HG03103 (cell line): ENCODE measurements around the gene RGP1.

Experiments
- ATAC-seq: cut with Tn5 transposase; IDR thresholded peaks from one replicate; pipeline ENCODE4 v1.9.1; 2021; ENCODE audit warnings: low read depth; ENCODE audit not compliant: unreplicated experiment

Gene RGP1

DNA sequence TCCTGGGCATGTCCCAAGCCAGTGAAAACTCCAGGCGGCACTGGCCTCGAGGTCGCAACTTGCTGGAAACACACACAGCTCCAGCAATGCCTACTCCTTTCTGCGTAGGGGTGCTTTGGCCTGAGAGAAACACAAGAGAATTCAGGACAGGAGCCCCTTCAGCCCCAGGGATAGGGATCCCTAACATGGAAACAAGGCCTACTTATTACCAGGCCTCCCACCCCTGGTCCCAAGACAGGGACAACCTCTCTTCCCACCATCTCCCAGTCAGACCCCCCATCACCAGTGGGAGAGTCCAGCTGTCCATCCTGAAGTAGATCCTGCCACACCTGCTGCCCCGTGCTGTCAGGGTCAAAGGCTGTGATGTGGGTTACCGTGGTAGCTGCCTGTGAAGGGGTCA, 8.8 kb upstream of the RGP1 start:
- ATAC-seq: no peak

DNA sequence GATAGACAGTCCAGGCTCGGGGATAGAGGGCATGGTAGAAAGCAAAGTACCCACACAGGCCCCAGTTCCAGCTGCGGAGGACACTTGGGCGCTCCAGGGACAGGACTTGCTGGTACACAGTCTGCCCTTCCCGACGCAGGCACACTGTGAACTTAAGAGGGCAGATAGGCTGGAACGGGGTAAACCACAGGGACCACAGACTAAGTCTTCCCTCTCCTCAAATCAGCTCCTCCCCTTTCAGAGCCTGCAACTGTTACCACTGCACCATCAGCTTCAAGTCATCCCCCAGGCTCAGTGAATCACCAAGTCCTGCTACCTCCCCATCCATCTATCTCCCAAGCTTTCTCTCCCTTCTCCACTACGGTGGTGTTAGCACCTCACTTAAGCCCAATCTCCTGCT, 7.3 kb upstream of the RGP1 start:
- ATAC-seq: no peak

DNA sequence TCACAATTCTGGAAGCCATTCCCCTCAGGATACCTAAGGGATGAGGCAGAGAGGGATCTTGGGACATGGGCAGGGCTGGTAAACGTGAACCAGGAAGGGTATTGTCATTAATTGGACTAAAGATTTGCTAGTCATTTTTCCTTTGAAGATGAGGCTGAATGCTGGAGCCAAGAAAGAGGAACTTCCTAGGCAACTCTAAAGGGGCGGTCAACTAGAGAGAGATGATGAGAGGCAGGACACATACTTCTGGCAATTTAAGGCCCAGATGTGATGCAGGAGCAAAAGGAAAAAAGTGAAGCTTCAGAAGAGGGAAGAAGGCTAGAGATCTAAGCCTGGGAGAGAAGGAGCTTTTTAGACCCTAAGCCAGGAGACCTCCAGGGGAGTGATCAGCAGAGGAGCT, 5.6 kb upstream of the RGP1 start:
- ATAC-seq: no peak

DNA sequence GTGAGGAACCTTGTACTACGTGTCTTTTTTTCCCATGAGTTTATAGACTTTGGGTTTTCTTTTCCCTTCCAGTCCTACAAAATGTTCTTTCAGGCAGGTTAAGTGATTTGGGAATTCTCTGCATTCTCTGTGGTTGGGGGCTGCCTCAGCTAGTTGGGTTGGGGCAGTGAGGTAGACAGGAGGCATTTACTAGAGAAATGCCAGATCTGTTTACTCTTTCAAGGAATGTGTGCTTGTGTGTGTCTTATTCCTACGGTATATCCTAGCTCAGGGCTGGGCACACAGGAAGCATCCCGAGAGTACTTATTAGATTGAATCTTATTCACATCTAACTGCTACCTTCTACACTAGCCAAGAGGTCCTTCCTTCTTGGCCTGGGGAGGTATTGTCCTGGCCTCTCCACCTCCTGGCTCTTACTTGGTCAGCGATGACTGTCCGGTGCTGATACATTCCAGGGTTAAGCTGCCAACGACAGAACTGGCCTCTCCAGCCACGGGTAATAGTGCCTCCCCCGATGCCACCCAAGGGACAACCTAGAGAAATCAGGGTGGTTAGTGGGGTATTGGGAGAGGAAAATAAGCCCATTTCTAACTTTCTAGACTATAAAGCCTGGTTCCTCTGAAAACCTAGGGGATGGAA, 5.1 kb upstream of the RGP1 start:
- ATAC-seq: no peak

DNA sequence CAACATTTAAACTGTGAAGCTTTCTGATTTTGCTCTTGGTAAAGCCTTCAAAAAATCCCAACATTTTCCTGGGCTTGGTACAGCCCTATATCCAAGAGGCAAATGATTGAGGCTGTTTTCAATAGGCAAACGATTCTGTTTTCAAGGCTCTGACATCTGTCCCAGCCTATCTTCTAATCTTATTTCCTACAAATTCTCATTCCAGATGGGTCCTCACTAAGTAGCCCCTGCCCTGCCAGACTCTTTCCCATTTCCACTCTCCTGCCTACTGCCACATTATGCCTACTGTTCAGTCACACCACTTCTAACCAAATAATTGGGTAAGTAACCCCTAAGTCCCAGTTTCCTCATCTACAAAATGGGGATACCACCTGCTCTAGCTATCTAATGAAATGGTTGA, 3.5 kb upstream of the RGP1 start:
- ATAC-seq: no peak

DNA sequence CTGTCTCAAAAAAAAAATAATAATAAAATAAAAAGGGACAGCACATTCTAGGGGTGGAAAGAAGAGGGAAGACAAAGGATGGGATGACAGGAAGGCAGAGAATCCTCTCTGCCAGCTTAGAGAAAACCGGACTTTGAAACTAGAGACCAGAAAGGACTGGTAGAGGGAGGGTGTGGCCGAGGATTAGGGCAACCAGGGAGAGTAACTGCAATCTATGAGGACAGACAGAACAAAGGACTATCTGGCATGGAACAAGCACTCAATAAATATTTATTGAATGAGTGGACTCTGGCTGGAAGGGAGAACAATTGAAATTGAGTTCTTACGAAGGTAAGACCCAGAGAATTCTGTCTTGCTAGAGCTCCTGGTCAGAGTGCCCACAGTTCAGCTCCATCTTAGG, 2.5 kb upstream of the RGP1 start:
- no peak for ATAC-seq

DNA sequence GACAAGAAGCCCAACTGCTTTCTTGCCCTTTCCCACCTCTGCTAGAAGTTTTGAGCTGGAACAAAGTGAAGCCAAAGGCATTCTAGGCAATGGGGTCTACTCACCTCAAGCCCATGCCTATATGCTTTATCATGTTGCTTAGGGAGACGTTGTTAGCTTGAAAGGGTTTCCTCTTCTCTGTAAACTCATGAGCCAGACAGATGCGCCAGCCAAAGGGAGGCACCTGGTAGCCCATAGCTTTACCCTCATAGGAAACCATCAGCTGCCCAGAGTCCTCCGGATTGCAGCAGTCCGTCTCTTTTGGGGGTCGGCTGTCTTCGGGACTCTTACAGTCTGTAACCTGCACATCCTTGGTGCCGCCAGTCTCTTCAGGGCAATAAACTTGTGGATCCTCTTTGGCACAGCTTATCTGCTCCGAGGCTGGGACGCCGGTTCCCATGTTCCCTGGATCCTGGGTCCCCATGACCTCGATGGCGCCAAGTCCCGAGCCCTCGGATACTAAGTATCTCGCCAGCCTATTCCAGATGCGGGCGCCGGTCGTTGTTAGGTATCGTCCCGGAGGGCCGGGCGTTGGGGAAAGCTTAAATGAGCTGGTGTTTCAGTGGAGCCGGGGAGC, 737 bp upstream of the RGP1 start:
- no peak for ATAC-seq

DNA sequence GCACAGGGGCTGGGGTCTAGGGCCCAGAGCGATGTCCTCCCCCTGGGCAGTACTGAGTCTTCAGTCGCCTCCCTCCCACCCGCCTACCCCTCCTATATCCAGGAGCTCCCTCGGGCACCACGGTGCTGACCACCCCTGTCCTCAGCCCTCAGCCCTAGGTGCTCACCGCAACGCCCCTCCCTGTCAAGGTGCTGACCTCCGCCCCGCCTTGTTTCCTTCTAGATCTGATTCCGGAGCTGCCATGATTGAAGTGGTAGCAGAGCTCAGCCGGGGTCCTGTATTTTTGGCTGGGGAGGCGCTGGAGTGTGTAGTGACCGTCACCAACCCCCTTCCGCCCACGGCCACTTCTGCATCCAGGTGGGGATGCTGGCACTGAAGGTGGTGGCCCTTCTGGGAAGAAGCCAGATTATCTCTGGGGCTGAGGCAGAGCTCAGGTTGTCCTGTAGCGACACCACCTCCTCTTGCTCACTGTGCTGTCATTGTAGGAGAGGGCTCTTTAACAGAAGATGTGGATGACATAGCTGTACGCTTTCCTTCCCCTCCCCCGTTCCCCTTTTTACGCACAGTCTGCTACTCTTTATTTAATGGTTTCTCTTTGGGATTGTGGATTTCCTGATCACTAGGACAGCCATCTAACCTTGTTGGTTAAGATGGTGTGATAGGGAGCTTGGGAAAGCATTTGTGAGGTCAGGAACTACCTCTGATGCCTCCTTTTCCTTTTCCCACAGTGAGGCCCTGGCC, 598 bp downstream of the RGP1 start:
- ATAC-seq: peak; percentile 29

DNA sequence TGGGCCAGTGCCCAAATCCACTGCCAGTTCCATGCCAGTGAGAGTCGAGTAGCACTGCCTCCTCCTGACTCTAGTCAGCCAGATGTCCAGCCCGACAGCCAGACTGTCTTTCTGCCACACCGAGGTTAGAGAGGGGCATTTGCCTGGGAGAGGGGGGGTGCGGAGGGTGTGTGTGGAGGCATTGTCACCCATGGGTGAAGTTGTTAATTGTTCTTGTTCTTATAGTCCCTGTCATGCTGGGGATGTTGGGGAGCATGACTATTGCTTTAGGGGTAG, 1.1 kb downstream of the RGP1 start:
- ATAC-seq: no peak

DNA sequence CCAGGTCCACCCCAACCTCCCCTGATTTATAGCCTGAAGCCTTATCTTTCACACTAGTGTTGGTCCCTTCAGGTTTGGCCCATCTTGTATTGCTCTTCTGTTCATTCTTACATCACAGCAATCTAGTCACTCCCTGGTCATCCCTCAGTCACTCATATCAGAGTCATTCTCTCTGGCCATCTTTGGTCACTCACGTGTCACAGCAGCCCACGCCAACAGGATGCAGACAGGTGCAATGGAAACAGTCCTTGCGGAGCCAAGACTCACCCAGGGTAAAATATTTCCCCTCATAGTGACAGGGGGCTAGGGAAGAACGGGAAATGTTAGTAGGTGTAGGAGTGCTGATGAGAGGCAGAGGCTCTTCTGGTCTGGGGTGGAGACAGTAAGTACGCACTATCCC, 4.4 kb downstream of the RGP1 start:
- no peak for ATAC-seq

DNA sequence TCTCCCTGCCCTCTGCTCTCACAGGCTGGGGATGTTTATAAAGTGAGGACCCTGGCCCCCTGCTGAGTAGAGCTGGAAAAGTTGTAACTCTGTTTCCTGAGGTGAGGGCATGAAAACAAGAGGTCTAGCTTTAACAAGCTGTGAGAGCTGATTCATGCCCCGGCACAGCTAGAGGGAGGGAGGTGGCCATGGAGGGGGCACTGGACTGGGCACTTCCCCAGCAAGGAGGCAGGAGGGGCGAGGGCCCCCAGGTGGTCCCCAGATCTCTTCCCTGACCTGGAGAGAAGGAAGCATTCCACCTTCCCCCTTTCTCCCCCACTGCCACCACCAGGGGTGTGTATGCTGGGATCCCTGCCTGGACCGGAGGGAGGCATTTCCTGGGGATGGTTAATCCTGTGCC, 5.2 kb downstream of the RGP1 start, which contains the start of gene MSMP:
MSMP (minus strand) TSS at position 13 of the 400 bp plus-strand sequence. CDS start 147 bp downstream, outside the sequence.
- no peak for ATAC-seq

DNA sequence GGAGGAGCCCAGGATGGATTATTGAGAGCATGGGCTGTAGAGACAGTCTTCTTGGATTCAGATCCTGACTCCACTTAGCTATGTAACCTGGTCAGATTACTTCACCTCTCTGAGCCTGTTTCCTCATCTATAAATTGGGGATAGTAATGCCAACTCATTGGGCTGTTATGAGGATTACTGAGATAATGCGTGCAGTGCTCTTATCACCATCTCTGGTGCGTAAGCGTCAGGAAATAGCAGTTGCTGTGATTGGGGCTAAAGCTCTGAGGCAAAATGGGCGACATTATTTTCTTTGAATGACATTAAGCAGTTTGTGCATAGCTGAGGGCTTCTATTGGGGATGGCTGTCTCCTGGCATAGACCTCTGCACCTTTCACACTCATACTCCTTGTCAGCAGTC, 6.0 kb downstream of the RGP1 start:
- ATAC-seq: no peak

DNA sequence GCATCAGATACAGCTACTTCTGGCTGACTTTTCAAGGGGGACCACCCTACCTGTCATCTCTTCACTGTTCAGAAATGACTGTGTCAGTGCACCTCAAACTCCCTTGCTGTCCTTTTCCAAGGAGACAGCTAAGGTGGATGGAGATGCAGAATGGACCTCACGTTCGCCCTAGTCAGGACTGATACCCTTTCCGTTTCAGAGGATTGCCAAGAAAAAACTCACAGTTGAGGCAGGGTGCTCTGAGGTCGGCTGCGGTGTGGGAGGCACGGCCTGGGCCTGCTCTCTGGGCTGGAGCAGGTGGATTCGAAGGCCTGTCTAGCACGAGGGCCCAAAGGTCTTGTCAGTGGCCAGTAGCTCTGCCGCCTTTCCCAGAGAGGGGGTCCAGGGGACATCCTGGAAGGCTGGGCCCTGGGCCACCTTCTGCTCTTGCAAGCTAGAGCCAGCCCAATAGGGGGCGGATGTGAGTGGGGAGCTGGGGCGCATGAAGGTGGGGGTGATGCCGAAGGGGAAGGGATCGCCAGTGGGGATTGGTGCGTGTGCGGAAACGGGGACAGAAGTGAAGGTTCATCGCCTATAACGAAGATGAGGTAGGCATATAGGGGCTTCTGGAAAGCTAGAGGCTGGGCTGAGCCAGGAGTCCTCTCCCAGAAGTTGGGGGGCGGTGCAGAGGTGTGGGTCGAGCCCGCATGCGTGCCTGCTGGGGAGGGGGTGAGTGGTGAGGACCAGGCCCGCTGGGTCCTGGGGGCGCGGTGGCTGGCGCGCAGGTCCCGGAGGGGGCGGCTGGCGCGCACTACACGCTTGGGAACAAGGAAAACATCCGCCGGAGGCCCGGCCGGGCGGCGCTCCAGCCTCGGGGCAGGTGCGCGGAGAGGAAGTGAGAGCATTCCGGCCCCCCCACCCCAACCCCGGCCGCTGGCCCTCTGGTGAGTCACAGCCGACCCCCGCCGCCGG, 7.5 kb downstream of the RGP1 start:
- ATAC-seq: peak; percentile 51

DNA sequence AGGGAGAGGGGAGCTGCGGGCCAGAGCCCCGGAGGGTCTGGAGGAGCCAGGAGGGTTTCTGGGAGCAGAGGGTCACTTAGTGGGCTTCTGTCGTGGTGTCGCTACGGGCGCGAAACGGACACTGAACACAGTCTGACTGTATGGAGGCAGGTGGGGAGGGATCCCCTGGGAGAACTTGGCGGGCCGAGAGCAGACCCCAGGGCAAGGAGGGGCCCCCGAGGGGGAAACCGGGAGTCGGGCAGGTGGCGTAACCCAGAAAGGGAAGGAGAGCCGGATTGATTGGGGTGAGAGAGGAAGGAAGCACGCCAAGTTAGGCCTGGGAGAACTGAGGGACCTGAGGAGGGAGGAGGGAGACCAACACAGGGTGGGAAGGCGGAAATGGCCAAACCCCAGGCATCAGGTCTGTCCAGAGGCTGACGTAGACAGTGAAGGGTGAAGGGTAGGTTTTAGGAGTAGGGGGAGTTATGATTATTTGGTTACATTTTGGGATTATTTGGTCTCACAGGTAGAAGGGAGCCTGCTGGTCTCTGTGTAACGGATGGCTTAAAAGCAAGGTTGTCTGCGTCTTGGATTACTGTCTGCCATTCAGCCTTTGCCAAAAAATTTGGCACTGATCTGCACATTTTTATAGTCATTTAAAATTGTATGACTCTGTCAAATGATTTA, 8.3 kb downstream of the RGP1 start:
- peak; percentile 33 for ATAC-seq

DNA sequence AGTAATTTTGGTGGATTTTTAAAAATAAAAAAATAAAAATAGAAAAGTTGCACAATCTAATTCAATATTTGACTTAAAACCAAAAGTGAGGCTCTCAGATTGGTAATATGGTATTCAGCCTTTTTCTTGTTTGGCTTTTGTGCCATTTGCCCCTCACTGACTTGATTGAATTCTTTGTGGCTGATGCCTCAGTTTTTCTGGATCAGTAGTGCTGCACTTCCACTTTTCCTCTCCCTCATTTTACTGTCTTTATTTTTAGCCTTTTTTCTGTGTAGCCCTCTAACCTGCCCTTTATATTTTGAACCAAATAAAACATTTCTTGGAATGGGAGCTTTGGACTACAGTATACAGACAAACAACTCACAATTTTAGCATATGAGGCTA, 8.8 kb downstream of the RGP1 start:
- no peak for ATAC-seq

DNA sequence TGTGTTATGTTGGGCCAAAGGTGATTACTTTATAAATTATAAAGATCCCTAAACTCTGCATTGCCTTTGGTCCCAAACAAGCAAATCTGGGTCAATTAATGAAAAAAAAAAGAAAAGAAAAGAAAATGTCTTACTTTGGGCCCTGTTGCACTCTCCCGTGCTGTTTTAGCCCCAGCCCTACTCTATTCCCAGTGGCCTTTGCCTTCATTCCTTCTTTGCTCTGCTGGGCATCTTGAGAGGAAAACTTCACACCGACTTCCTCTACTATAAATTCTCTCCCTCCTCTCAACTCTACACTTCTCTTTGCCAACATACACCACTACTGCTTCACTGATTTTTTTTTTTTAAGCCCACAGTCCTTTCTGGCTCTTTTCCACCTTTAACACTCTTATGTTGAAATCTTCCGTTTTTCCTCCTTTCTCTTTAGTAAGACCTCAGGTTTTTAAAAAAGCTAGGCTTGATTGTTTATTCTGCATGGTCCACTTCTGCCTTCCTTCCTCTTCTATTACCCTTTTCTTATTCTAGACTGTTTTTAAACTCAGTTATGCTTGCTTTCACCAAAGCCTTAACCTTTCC, 9.5 kb downstream of the RGP1 start:
- no peak for ATAC-seq

DNA sequence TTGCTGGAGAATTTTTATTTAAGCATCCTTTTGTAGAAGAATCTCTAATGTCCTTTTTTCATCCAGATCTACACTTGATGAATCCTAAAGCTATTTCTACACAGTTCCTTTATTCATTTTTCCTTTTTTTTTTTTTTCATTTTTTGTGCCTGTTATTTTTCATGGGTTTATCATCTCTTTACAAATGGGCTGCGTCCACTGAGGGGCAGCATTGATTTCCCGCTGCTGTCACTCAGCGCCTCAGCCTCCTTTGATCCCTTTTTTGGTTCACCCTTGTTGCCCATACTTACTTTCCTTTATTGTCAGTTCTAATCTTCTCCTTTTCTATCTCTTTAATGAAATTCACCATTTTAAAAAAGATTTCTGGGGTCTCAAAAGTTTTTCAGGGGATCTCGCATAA, 10.7 kb downstream of the RGP1 start:
- no peak for ATAC-seq

DNA sequence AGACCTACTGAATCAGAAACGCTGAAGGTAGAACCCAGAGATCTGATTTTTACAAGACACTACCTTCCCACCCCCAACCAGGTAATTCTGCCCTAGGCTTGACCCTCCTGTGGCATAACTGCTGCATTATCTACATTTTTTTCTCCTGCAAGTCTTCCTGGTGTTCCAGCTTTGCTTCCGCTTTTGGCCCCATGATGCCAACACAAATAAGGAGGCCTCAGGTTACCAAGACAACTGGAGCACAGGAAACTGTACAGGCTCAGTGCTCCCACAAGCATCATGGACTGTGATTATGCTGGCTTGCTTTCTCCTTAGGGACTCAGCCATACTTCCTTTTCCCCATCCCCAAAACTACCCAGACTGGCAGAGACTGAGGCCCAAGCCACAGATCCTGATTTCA, 11.6 kb downstream of the RGP1 start:
- no peak for ATAC-seq

DNA sequence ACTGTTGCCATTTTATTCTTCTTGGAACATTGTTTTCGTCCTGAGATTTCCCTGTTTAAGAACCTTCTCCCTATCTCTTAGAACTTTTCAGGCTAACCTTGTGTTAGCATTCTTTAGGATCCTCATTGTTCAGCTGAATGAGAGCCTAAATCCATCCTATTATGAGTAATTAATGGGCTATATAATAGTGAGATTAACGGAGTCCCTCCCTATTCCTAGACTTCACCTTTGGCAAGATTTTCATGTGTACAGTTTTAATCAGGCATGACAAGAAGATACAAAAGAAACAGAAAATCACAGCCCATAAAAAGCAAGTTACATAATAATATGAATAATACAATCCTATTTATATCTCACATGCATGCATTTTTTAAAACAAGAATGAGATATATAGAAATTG, 14.1 kb downstream of the RGP1 start:
- ATAC-seq: no peak

DNA sequence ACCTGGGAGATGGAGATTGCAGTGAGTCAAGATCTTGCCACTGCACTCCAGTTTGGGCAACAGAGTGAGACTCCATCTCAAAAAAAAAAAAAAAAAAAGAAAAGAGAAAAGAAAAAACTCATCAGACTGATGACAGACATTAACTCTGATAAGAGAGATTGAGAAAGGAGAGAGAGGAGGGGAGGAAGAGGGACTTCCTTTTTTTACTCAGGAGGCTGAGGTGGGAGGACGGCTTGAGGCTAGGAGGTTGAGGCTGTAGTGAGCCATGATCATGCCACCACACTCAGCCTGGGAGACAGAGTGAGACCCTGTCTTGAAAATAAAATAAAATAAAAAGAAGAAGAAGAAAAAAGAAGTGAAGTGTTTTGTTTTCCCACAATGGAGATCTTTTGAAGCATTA, 14.7 kb downstream of the RGP1 start:
- no peak for ATAC-seq
